Activated T-helper 9 cell treated with anti-CD3 and anti-CD28 coated beads, Interleukin-2, amount 50 U/mL, for 16 hours (primary cell): ENCODE measurements around the gene AP3M1.

Source experiments
- DNase-seq: peaks from one replicate; pipeline ENCODE4 v3.0.0-alpha.2; 2020; ENCODE audit warnings: low read depth

The AP3M1 gene

GRCh38 chr10:74114041-74114448 is 36.6 kb downstream of the AP3M1 start:
- DNase-seq = no peak

GRCh38 chr10:74113546-74113945 is 37.1 kb downstream of the AP3M1 start:
- DNase-seq = no peak

- no peak for DNase-seq
These were observed 38.8 kb downstream of the AP3M1 start for GRCh38 chr10:74111799-74112198.

- DNase-seq = no peak
These were observed 40.5 kb downstream of the AP3M1 start for GRCh38 chr10:74110120-74110519.

GRCh38 chr10:74109452-74109851 is 41.2 kb downstream of the AP3M1 start:
- no peak for DNase-seq

GRCh38 chr10:74107391-74107790 is 43.2 kb downstream of the AP3M1 start:
- no peak for DNase-seq

- no peak for DNase-seq
These were observed 45.6 kb downstream of the AP3M1 start for GRCh38 chr10:74104996-74105395.

- DNase-seq = no peak
These were observed 46.1 kb downstream of the AP3M1 start for GRCh38 chr10:74104480-74104879.

- no peak for DNase-seq
These were observed 46.9 kb downstream of the AP3M1 start for GRCh38 chr10:74103560-74104258.

GRCh38 chr10:74099836-74100235 is 50.8 kb downstream of the AP3M1 start:
- no peak for DNase-seq

- no peak for DNase-seq
These were observed 51.2 kb downstream of the AP3M1 start for GRCh38 chr10:74099420-74099819.

GRCh38 chr10:74097776-74098175 is 52.9 kb downstream of the AP3M1 start:
- DNase-seq = no peak

- no peak for DNase-seq
These were observed 53.9 kb downstream of the AP3M1 start for GRCh38 chr10:74096777-74097176.

- no peak for DNase-seq
These were observed 56.4 kb downstream of the AP3M1 start for GRCh38 chr10:74094231-74094630.

GRCh38 chr10:74093530-74094164 is 57.0 kb downstream of the AP3M1 start:
- DNase-seq = no peak

- no peak for DNase-seq
These were observed 58.3 kb downstream of the AP3M1 start for GRCh38 chr10:74092372-74092771.

- DNase-seq = no peak
These were observed 61.9 kb downstream of the AP3M1 start for GRCh38 chr10:74088722-74089121.

GRCh38 chr10:74086317-74086716 is 64.3 kb downstream of the AP3M1 start:
- DNase-seq = no peak

- DNase-seq = no peak
These were observed 65.7 kb downstream of the AP3M1 start for GRCh38 chr10:74084955-74085354.

- DNase-seq = no peak
These were observed 67.3 kb downstream of the AP3M1 start for GRCh38 chr10:74083304-74083703.

- DNase-seq = no peak
These were observed 68.5 kb downstream of the AP3M1 start for GRCh38 chr10:74081941-74082718.

GRCh38 chr10:74081192-74081803 is 69.3 kb downstream of the AP3M1 start:
- DNase-seq = peak; percentile 19
